HepG2 (cell line): ENCODE results near the gene RPS23. TPM values are rescaled to one million over a fixed set of nuclear protein-coding genes. Genes with fewer than 3 reads are reported as not detected.
A peak's percentile ranks its signal among the peaks of the same experiment; 100 is the strongest.

ENCODE experiments used
- ELF1 ChIP-seq: sonication (generic); formaldehyde crosslinking; IDR thresholded peaks from 2 replicates; pipeline ENCODE4 v1.4.0; 2020; ENCODE audit warnings: missing genetic modification reagents
- GABPB1 ChIP-seq: IDR thresholded peaks from 2 replicates; pipeline ENCODE4 v1.6.1; 2016; ENCODE audit warnings: mild to moderate bottlenecking, missing genetic modification reagents, moderate library complexity, missing compliant biosample characterization
- HNRNPH1 ChIP-seq: fragments of 200-400 bp; formaldehyde crosslinking; optimal IDR thresholded peaks from 2 replicates; pipeline ENCODE3; 2017; ENCODE audit warnings: mild to moderate bottlenecking, low read depth, low read length
- JDP2 ChIP-seq: sonication (generic); formaldehyde crosslinking; IDR thresholded peaks from 2 replicates; pipeline ENCODE4 v1.8.1; 2022; ENCODE audit warnings: missing genetic modification reagents, borderline replicate concordance
- KDM2A ChIP-seq: sonication (generic); formaldehyde crosslinking; IDR thresholded peaks from 2 replicates; pipeline ENCODE4 v1.4.0; 2020; ENCODE audit warnings: low read depth, missing genetic modification reagents, borderline replicate concordance
- KMT2B ChIP-seq: IDR thresholded peaks from 2 replicates; pipeline ENCODE4 v1.6.1; 2016; ENCODE audit warnings: missing genetic modification reagents, missing compliant biosample characterization
- MED1 ChIP-seq: sonication (generic); formaldehyde crosslinking; IDR thresholded peaks from 2 replicates; pipeline ENCODE4 v1.4.0; 2020; ENCODE audit warnings: missing genetic modification reagents
- MEF2D ChIP-seq: sonication (generic); formaldehyde crosslinking; IDR thresholded peaks from 2 replicates; pipeline ENCODE4 v1.5.1; 2020; ENCODE audit warnings: mild to moderate bottlenecking, missing genetic modification reagents
- SALL2 ChIP-seq: sonication (generic); formaldehyde crosslinking; IDR thresholded peaks from 2 replicates; pipeline ENCODE4 v1.8.1; 2023; ENCODE audit warnings: mild to moderate bottlenecking, missing genetic modification reagents, inconsistent platforms
- ZFP90 ChIP-seq: sonication (generic); formaldehyde crosslinking; IDR thresholded peaks from 2 replicates; pipeline ENCODE4 v1.8.0; 2022; ENCODE audit warnings: missing genetic modification reagents, mild to moderate bottlenecking, inconsistent platforms, borderline replicate concordance
- ZNF232 ChIP-seq: sonication (generic); formaldehyde crosslinking; IDR thresholded peaks from 2 replicates; pipeline ENCODE4 v1.4.0; 2020; ENCODE audit warnings: missing genetic modification reagents, borderline replicate concordance
- ZNF274 ChIP-seq: sonication (generic); formaldehyde crosslinking; IDR thresholded peaks from 2 replicates; pipeline ENCODE4 v1.5.1; 2020; ENCODE audit warnings: mild to moderate bottlenecking, missing genetic modification reagents
- ZNF431 ChIP-seq: sonication (generic); formaldehyde crosslinking; IDR thresholded peaks from 2 replicates; pipeline ENCODE4 v1.9.0; 2022; ENCODE audit warnings: missing genetic modification reagents, low read depth, mild to moderate bottlenecking, borderline replicate concordance
- ZNF549 ChIP-seq: sonication (generic); formaldehyde crosslinking; IDR thresholded peaks from 2 replicates; pipeline ENCODE4 v1.5.0; 2020; ENCODE audit warnings: missing genetic modification reagents
- ZNF841 ChIP-seq: sonication (generic); formaldehyde crosslinking; IDR thresholded peaks from 2 replicates; pipeline ENCODE4 v1.8.1; 2023; ENCODE audit warnings: missing genetic modification reagents, borderline replicate concordance
- polyA plus RNA-seq, 8 experiments: library from polyadenylated mRNA; depleted of rRNA in 3 of 8; stranded (reverse) in 7 of 8; unstranded in 1 of 8; fragments of >200 nt; fragmentation: Illumina TruSeq in 4 of 8; extraction: Trizol in 4 of 8; gene quantifications; 2 replicates each; pipeline versions ENCODE4 v1.2.1 to v1.2.3, GENCODE V29; 2011 to 2016; ENCODE audit warnings: low read depth in 4 of 8, missing spikeins in 1 of 8, mixed read lengths in 1 of 8; ENCODE audit not compliant: insufficient read depth in 1 of 8
- total RNA-seq, 5 experiments: library from RNA; depleted of rRNA; stranded (reverse); fragments of >200 nt; fragmentation: Illumina TruSeq; extraction: Trizol; gene quantifications; 2 replicates each; pipeline ENCODE4 v1.2.3, GENCODE V29; 2016; ENCODE audit warnings: low read depth in 1 of 5
- TF ChIP-seq, protein P1 (sequence below): sonication (generic); formaldehyde crosslinking; IDR thresholded peaks from 2 replicates; pipeline ENCODE4 v1.5.0; 2020; ENCODE audit warnings: mild to moderate bottlenecking, missing genetic modification reagents, borderline replicate concordance
- TF ChIP-seq, protein P2 (sequence below): sonication (generic); formaldehyde crosslinking; IDR thresholded peaks from 2 replicates; pipeline ENCODE4 v1.4.0; 2020; ENCODE audit warnings: missing genetic modification reagents, borderline replicate concordance
- TF ChIP-seq, protein P3 (sequence below): sonication (generic); formaldehyde crosslinking; conservative IDR thresholded peaks from 2 replicates; pipeline ENCODE4 v1.8.0; 2022; ENCODE audit warnings: low read depth, missing genetic modification reagents
- TF ChIP-seq, protein P4 (sequence below): sonication (generic); formaldehyde crosslinking; IDR thresholded peaks from 2 replicates; pipeline ENCODE4 v1.8.0; 2022; ENCODE audit warnings: low read depth, missing genetic modification reagents
- TF ChIP-seq, protein P5 (sequence below): sonication (generic); formaldehyde crosslinking; conservative IDR thresholded peaks from 2 replicates; pipeline ENCODE4 v1.8.1; 2023; ENCODE audit warnings: missing genetic modification reagents

The RPS23 gene
- total and polyA plus RNA-seq, 2 of the 13 experiments (the other 11 are each of a cell fraction or from before 2014, with no cell fraction given): 3,088 to 3,235 TPM

DNA sequence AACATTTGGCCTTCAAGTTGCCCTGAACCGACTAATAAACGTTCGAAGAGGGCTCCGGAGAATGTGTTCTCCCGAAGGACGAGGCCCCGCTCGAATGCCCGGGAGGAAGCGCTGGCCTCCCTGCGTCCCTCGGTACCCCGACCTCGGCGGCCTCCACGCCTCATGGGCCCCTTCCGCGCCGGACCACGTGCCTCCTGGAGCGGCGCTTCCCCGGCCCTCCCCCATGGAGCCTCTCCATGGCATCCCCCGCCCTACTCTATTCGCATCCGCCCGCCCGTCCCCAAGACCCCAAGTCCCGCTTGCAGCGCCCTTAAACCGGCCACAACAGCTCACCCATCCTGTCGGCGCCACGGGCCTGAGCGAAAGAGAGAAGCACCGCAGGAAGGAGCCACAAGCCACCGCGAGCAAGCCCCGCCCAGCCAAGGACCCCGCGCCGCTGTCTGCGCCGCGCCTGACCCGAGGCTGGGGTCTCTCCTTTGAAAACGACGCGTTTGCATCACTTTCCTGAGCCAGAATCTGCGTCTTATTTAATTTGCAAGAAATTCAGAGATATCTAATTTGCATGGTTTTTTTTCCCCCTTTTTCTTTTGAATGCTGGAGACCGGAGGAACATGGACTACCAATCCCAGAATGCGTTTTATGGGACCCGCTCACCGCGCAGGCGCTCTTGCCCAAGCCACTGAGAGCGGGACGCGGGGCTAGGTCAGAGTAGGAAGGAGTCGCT is at the start of gene RPS23 (continued):
- TF ChIP-seq ZNF549 (0 out of 2 replicates have a peak, but pooled peaks have one; percentile 37), GABPB1 (CRISPR knock-in tag) (peak; percentile 94), MEF2D (CRISPR knock-in tag) (no peak), SALL2 (CRISPR knock-in tag) (peak; percentile 83; the same call in 1 of the 2 replicates), ZNF232 (CRISPR knock-in tag) (0 out of 2 replicates have a peak, but pooled peaks have one; percentile 70), KDM2A (CRISPR knock-in tag) (peak; percentile 86), KMT2B (peak; percentile 86), ZNF431 (CRISPR knock-in tag) (no peak), ELF1 (CRISPR knock-in tag) (peak; percentile 58), ZNF841 (CRISPR knock-in tag) (no peak), ZFP90 (CRISPR knock-in tag) (peak; percentile 79), JDP2 (CRISPR knock-in tag) (no peak), MED1 (CRISPR knock-in tag) (peak; percentile 36), HNRNPH1 (no peak), ZNF274 (no peak)
- TF ChIP-seq, protein P1, sequence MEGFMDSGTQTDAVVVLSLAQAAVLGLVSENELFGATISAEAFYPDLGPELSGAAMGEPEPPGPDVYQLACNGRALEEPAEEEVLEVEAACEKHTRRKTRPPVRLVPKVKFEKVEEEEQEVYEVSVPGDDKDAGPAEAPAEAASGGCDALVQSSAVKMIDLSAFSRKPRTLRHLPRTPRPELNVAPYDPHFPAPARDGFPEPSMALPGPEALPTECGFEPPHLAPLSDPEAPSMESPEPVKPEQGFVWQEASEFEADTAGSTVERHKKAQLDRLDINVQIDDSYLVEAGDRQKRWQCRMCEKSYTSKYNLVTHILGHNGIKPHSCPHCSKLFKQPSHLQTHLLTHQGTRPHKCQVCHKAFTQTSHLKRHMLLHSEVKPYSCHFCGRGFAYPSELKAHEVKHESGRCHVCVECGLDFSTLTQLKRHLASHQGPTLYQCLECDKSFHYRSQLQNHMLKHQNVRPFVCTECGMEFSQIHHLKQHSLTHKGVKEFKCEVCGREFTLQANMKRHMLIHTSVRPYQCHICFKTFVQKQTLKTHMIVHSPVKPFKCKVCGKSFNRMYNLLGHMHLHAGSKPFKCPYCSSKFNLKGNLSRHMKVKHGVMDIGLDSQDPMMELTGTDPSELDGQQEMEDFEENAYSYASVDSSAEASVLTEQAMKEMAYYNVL: no peak
- TF ChIP-seq, protein P2, sequence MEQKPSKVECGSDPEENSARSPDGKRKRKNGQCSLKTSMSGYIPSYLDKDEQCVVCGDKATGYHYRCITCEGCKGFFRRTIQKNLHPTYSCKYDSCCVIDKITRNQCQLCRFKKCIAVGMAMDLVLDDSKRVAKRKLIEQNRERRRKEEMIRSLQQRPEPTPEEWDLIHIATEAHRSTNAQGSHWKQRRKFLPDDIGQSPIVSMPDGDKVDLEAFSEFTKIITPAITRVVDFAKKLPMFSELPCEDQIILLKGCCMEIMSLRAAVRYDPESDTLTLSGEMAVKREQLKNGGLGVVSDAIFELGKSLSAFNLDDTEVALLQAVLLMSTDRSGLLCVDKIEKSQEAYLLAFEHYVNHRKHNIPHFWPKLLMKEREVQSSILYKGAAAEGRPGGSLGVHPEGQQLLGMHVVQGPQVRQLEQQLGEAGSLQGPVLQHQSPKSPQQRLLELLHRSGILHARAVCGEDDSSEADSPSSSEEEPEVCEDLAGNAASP: no peak; the same call in none of the 2 replicates
- TF ChIP-seq, protein P3, sequence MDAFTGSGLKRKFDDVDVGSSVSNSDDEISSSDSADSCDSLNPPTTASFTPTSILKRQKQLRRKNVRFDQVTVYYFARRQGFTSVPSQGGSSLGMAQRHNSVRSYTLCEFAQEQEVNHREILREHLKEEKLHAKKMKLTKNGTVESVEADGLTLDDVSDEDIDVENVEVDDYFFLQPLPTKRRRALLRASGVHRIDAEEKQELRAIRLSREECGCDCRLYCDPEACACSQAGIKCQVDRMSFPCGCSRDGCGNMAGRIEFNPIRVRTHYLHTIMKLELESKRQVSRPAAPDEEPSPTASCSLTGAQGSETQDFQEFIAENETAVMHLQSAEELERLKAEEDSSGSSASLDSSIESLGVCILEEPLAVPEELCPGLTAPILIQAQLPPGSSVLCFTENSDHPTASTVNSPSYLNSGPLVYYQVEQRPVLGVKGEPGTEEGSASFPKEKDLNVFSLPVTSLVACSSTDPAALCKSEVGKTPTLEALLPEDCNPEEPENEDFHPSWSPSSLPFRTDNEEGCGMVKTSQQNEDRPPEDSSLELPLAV (CRISPR knock-in tag): no peak
- TF ChIP-seq, protein P4, sequence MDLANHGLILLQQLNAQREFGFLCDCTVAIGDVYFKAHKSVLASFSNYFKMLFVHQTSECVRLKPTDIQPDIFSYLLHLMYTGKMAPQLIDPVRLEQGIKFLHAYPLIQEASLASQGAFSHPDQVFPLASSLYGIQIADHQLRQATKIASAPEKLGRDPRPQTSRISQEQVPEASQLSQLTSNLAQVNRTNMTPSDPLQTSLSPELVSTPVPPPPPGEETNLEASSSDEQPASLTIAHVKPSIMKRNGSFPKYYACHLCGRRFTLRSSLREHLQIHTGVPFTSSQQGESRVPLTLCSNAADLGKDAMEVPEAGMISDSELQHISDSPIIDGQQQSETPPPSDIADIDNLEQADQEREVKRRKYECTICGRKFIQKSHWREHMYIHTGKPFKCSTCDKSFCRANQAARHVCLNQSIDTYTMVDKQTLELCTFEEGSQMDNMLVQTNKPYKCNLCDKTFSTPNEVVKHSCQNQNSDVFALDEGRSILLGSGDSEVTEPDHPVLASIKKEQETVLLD (CRISPR knock-in tag): no peak
- TF ChIP-seq, protein P5, sequence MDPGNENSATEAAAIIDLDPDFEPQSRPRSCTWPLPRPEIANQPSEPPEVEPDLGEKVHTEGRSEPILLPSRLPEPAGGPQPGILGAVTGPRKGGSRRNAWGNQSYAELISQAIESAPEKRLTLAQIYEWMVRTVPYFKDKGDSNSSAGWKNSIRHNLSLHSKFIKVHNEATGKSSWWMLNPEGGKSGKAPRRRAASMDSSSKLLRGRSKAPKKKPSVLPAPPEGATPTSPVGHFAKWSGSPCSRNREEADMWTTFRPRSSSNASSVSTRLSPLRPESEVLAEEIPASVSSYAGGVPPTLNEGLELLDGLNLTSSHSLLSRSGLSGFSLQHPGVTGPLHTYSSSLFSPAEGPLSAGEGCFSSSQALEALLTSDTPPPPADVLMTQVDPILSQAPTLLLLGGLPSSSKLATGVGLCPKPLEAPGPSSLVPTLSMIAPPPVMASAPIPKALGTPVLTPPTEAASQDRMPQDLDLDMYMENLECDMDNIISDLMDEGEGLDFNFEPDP (CRISPR knock-in tag): no peak
